DOHH2 (cell line): Measurements from ENCODE around the gene FAM177A1.
"Not testable (repeated sequence)": the region's sequence is repeated elsewhere in the genome, so short reads cannot be mapped to it uniquely, and the experiment has no call there.

Experiments used
- EZH2phosphoT487 ChIP-seq: fragments of 200-600 bp; sonication (generic); IDR thresholded peaks from 2 replicates; pipeline ENCODE4 v1.6.1; 2017; ENCODE audit warnings: borderline replicate concordance, mild to moderate bottlenecking, antibody characterized with exemption, low read length, moderate library complexity, mixed read lengths
- TF ChIP-seq, protein P1 (sequence below): fragments of 200-600 bp; sonication (generic); IDR thresholded peaks from one replicate; pipeline ENCODE4 v1.5.1; 2014; ENCODE audit warnings: antibody characterized with exemption, mild to moderate bottlenecking, low read depth, low read length; ENCODE audit not compliant: poor library complexity, severe bottlenecking

DNA sequence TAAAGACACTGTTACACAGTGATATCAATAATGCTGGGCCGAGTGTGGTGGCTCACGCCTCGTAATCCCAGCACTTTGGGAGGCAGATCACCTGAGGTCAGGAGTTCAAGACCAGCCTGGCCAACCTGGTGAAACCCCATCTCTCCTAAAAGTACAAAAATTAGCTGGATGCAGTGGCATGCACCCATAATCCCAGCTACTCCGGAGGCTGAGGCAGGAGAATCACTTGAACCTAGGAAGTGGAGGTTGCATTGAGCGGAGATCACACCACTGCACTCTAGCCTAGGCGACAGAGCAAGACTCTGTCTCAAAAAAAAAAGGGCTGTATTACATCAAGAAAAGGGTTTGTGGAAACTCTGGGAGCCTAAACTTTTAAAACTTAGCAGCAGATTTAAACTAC, 48.6 kb downstream of the FAM177A1 start:
- TF ChIP-seq, protein P1, sequence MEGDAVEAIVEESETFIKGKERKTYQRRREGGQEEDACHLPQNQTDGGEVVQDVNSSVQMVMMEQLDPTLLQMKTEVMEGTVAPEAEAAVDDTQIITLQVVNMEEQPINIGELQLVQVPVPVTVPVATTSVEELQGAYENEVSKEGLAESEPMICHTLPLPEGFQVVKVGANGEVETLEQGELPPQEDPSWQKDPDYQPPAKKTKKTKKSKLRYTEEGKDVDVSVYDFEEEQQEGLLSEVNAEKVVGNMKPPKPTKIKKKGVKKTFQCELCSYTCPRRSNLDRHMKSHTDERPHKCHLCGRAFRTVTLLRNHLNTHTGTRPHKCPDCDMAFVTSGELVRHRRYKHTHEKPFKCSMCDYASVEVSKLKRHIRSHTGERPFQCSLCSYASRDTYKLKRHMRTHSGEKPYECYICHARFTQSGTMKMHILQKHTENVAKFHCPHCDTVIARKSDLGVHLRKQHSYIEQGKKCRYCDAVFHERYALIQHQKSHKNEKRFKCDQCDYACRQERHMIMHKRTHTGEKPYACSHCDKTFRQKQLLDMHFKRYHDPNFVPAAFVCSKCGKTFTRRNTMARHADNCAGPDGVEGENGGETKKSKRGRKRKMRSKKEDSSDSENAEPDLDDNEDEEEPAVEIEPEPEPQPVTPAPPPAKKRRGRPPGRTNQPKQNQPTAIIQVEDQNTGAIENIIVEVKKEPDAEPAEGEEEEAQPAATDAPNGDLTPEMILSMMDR = not testable (repeated sequence)
- TF ChIP-seq EZH2phosphoT487 = not testable (repeated sequence)
